ENCODE data around the gene LTBP1.

DNA sequence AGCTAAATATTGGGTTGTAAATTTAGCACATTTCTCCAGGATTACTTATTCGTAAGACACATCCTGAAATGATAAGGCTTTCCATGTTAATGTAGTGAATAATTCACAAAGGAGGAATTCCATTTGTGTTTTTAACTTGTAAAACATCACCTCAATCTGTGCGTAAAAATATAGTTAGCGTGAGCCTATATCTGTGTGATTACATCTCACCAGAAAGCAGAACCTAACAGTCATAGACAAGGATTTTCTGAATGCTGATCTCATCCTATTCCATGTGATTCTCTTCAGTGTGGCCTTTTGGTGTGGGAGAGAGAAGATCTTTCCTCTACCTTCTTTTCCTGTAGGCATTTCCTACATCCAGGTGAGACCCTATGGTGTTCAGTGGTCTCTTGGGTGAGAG lies 266.5 kb downstream of the LTBP1 start:
- TF ChIP-seq EZH2 (IDR thresholded peaks at IDR 0.05; ENCODE audit: borderline replicate concordance, low read depth, low read length, poor library complexity, severe bottlenecking) = no peak
- TF ChIP-seq, protein P1, sequence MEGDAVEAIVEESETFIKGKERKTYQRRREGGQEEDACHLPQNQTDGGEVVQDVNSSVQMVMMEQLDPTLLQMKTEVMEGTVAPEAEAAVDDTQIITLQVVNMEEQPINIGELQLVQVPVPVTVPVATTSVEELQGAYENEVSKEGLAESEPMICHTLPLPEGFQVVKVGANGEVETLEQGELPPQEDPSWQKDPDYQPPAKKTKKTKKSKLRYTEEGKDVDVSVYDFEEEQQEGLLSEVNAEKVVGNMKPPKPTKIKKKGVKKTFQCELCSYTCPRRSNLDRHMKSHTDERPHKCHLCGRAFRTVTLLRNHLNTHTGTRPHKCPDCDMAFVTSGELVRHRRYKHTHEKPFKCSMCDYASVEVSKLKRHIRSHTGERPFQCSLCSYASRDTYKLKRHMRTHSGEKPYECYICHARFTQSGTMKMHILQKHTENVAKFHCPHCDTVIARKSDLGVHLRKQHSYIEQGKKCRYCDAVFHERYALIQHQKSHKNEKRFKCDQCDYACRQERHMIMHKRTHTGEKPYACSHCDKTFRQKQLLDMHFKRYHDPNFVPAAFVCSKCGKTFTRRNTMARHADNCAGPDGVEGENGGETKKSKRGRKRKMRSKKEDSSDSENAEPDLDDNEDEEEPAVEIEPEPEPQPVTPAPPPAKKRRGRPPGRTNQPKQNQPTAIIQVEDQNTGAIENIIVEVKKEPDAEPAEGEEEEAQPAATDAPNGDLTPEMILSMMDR (conservative IDR thresholded peaks at IDR 0.05; ENCODE audit: low read depth, low read length) = no peak
